GM18508 (cell line): ENCODE data around the gene NOS1AP.
A peak's percentile ranks its signal among the peaks of the same experiment; 100 is the strongest.

Experiments
- ATAC-seq: cut with Tn5 transposase; IDR thresholded peaks from one replicate; pipeline ENCODE4 v1.9.1; 2021; ENCODE audit warnings: moderate number of reproducible peaks; ENCODE audit not compliant: insufficient read depth, unreplicated experiment

NOS1AP gene

GRCh38 chr1:162353078-162353477 lies 283.6 kb downstream of the NOS1AP start:
- ATAC-seq, result no peak

GRCh38 chr1:162353702-162354101 lies 284.2 kb downstream of the NOS1AP start:
- ATAC-seq, result no peak

GRCh38 chr1:162357681-162358266 lies 288.3 kb downstream of the NOS1AP start:
- ATAC-seq, result no peak

GRCh38 chr1:162358928-162359327 lies 289.4 kb downstream of the NOS1AP start:
- no peak for ATAC-seq

GRCh38 chr1:162359523-162360236 lies 290.2 kb downstream of the NOS1AP start:
- no peak for ATAC-seq

- no peak for ATAC-seq
Measured at GRCh38 chr1:162360237-162360873, 290.9 kb downstream of the NOS1AP start.

- ATAC-seq, result no peak
Measured at GRCh38 chr1:162360874-162361260, 291.4 kb downstream of the NOS1AP start.

GRCh38 chr1:162361349-162361748 lies 291.9 kb downstream of the NOS1AP start:
- peak; percentile 27 for ATAC-seq

- no peak for ATAC-seq
Measured at GRCh38 chr1:162363823-162364222, 294.3 kb downstream of the NOS1AP start.

GRCh38 chr1:162364498-162364897 lies 295.0 kb downstream of the NOS1AP start:
- no peak for ATAC-seq

GRCh38 chr1:162365284-162366020 lies 296.0 kb downstream of the NOS1AP start:
- ATAC-seq, result no peak

GRCh38 chr1:162366149-162366548 lies 296.7 kb downstream of the NOS1AP start:
- ATAC-seq, result no peak

GRCh38 chr1:162366671-162367070 lies 297.2 kb downstream of the NOS1AP start:
- no peak for ATAC-seq

- no peak for ATAC-seq
Measured at GRCh38 chr1:162367073-162367472, 297.6 kb downstream of the NOS1AP start.

GRCh38 chr1:162367772-162368171 lies 298.3 kb downstream of the NOS1AP start:
- ATAC-seq, result no peak

- no peak for ATAC-seq
Measured at GRCh38 chr1:162368451-162368850, 299.0 kb downstream of the NOS1AP start.

GRCh38 chr1:162369571-162369970 lies 300.1 kb downstream of the NOS1AP start:
- ATAC-seq, result no peak

- ATAC-seq, result no peak
Measured at GRCh38 chr1:162370161-162370560, 300.7 kb downstream of the NOS1AP start.

- ATAC-seq, result no peak
Measured at GRCh38 chr1:162370721-162371120, 301.2 kb downstream of the NOS1AP start.

GRCh38 chr1:162371611-162372010 lies 302.1 kb downstream of the NOS1AP start:
- ATAC-seq, result no peak
